Keratinocyte (primary cell): Measurements from ENCODE around the gene RAB8A. TPM values are rescaled to one million over a fixed set of nuclear protein-coding genes. Genes with fewer than 3 reads are reported as not detected.

Source experiments
- DNase-seq: peaks from one replicate; pipeline ENCODE4 v3.0.0-alpha.2; 2011; ENCODE audit warnings: low read depth, missing footprints, low spot score
- FAIRE-seq: peaks from 2 replicates; lab custom pipeline; 2011; peaks lifted over from hg19 to GRCh38; lab: Jason Lieb, UNC
- H2AFZ ChIP-seq: 2 replicates; pipeline ENCODE4 v1.6.0; 2012; ENCODE audit warnings: low read length, control low read depth, inconsistent platforms; ENCODE audit not compliant: control insufficient read depth
- H3K27ac ChIP-seq: 2 replicates; pipeline ENCODE4 v1.5.1; 2011; ENCODE audit warnings: low read length; ENCODE audit not compliant: control insufficient read depth, insufficient read depth
- H3K27me3 ChIP-seq: 3 replicates; pipeline ENCODE4 v1.6.0; 2011; ENCODE audit warnings: low read length; ENCODE audit not compliant: control insufficient read depth, insufficient read depth; ENCODE audit errors: extremely low read depth
- H3K36me3 ChIP-seq, 2 experiments: 2 replicates in 1 of 2; 3 replicates in 1 of 2; pipeline ENCODE4 v1.5.1; 2011; ENCODE audit warnings: low read length in 2 of 2, mild to moderate bottlenecking in 1 of 2; ENCODE audit not compliant: control insufficient read depth in 2 of 2, insufficient read depth in 2 of 2; ENCODE audit errors: extremely low read depth in 1 of 2
- H3K4me1 ChIP-seq: 3 replicates; pipeline ENCODE4 v1.5.1; 2011; ENCODE audit warnings: low read length; ENCODE audit not compliant: control insufficient read depth, insufficient read depth; ENCODE audit errors: extremely low read depth
- H3K4me2 ChIP-seq: 3 replicates; pipeline ENCODE4 v1.6.0; 2011; ENCODE audit warnings: low read depth, low read length; ENCODE audit not compliant: control insufficient read depth, insufficient read depth; ENCODE audit errors: extremely low read depth
- H3K4me3 ChIP-seq, 3 experiments: fragments of 200-600 bp in 1 of 3; sonication (generic) in 1 of 3; 2 replicates in 2 of 3; 3 replicates in 1 of 3; pipeline ENCODE4 v1.5.1; 2011 to 2016; ENCODE audit warnings: low read length in 3 of 3, mild to moderate bottlenecking in 3 of 3, control low read depth in 2 of 3, inconsistent platforms in 1 of 3, low read depth in 1 of 3, mixed read lengths in 1 of 3, mixed run types in 1 of 3, moderate library complexity in 1 of 3; ENCODE audit not compliant: control insufficient read depth in 2 of 3, insufficient read depth in 2 of 3; ENCODE audit errors: extremely low read depth in 1 of 3
- H3K79me2 ChIP-seq: 2 replicates; pipeline ENCODE4 v1.6.0; 2012; ENCODE audit warnings: low read length; ENCODE audit not compliant: control insufficient read depth, insufficient read depth
- H3K9ac ChIP-seq: 3 replicates; pipeline ENCODE4 v1.6.0; 2011; ENCODE audit warnings: low read length; ENCODE audit not compliant: control insufficient read depth, insufficient read depth; ENCODE audit errors: extremely low read depth
- H3K9me1 ChIP-seq: 3 replicates; pipeline ENCODE4 v1.6.0; 2011; ENCODE audit warnings: low read length; ENCODE audit not compliant: control insufficient read depth, insufficient read depth; ENCODE audit errors: extremely low read depth
- H3K9me3 ChIP-seq: 2 replicates; pipeline ENCODE4 v1.5.1; 2012; ENCODE audit warnings: low read depth, low read length; ENCODE audit not compliant: control insufficient read depth
- H4K20me1 ChIP-seq: 3 replicates; pipeline ENCODE4 v1.6.0; 2011; ENCODE audit warnings: low read length; ENCODE audit not compliant: control insufficient read depth, insufficient read depth; ENCODE audit errors: extremely low read depth
- EZH2 ChIP-seq: IDR thresholded peaks from one replicate; pipeline ENCODE4 v1.6.1; 2012; ENCODE audit warnings: inconsistent platforms, mild to moderate bottlenecking, low read length, moderate library complexity
- dilution Hi-C: fragments of 300-500 bp; cut with MboI; formaldehyde crosslinking; loops from one replicate; pipeline ENCODE4 v1.7.0; 2020; ENCODE audit warnings: low sequenced_read_pairs; ENCODE audit not compliant: extremely low pct_ligation_motif_present
- polyA plus RNA-seq, 5 experiments: library from polyadenylated mRNA; depleted of rRNA in 3 of 5; stranded (reverse) in 3 of 5; stranded (forward) in 1 of 5; unstranded in 1 of 5; fragments of >200 nt; gene quantifications; 1 replicate in 1 of 5; 2 replicates in 3 of 5; 3 replicates in 1 of 5; pipeline versions ENCODE4 v1.2.1 to v1.2.3, GENCODE V29; 2011 to 2012; ENCODE audit warnings: missing spikeins in 2 of 5, low read depth in 1 of 5, low replicate concordance in 1 of 5
- TF ChIP-seq, protein P1 (sequence below), 3 experiments: IDR thresholded peaks in 1 of 3; conservative IDR thresholded peaks in 1 of 3; optimal IDR thresholded peaks in 1 of 3; 2 replicates in 2 of 3; 3 replicates in 1 of 3; pipeline versions ENCODE3 to v1.5.1; 2011; ENCODE audit warnings: low read length in 3 of 3, mild to moderate bottlenecking in 3 of 3, moderate library complexity in 2 of 3, control low read depth in 1 of 3, inconsistent platforms in 1 of 3; ENCODE audit not compliant: insufficient read depth in 2 of 3; ENCODE audit errors: extremely low read depth in 1 of 3

The RAB8A gene
- polyA plus RNA-seq, 1 donor (not counting 4 experiments of a cell fraction or from before 2014, with no cell fraction given) = 95.1 TPM

DNA sequence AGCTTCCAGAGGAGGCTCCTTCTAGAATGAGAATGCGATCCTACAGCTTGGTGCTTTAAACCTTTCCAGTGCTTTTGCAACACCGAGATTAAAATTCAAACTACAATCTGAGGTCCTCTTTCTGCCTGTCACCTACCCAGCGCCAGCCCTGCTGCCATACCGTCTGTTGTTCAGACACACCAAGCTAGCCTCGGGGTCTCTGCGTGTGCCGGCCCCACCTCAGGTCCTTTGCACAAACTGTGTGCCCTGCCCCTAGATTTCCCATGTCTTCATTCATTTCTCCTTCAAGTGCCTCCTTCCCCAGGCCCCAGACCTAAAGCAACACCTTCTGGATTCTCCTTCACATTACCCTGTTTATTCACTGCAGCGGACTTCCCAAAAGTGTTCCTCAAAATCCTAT, 42.9 kb downstream of the RAB8A start:
- Histone ChIP-seq H3K36me3 (no peaks in the 10 kb centered on the region), H3K9me1 (no peaks in the 10 kb centered on the region), H3K4me2 (no peak overlapping the region), H3K9ac (no peak overlapping the region), H3K4me3 (no peak overlapping the region), H4K20me1 (no peaks in the 10 kb centered on the region), H3K79me2 (no peaks in the 10 kb centered on the region), H2AFZ (no peak overlapping the region), H3K27ac (no peak overlapping the region), H3K4me1 (no peaks in the 10 kb centered on the region), H3K27me3 (no peaks in the 10 kb centered on the region), H3K9me3 (no peaks in the 10 kb centered on the region)
- no peak for FAIRE-seq
- dilution Hi-C loops = no loop called here
- no peak for DNase-seq
- TF ChIP-seq, protein P1, sequence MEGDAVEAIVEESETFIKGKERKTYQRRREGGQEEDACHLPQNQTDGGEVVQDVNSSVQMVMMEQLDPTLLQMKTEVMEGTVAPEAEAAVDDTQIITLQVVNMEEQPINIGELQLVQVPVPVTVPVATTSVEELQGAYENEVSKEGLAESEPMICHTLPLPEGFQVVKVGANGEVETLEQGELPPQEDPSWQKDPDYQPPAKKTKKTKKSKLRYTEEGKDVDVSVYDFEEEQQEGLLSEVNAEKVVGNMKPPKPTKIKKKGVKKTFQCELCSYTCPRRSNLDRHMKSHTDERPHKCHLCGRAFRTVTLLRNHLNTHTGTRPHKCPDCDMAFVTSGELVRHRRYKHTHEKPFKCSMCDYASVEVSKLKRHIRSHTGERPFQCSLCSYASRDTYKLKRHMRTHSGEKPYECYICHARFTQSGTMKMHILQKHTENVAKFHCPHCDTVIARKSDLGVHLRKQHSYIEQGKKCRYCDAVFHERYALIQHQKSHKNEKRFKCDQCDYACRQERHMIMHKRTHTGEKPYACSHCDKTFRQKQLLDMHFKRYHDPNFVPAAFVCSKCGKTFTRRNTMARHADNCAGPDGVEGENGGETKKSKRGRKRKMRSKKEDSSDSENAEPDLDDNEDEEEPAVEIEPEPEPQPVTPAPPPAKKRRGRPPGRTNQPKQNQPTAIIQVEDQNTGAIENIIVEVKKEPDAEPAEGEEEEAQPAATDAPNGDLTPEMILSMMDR (optimal IDR thresholded peaks at IDR 0.05 in 1 of 3, IDR thresholded peaks at IDR 0.05 in 1 of 3, conservative IDR thresholded peaks at IDR 0.05 in 1 of 3; ENCODE audit: extremely low read depth in 1 of 3, insufficient read depth in 2 of 3, low read length in 3 of 3) = no peak
- no peak for TF ChIP-seq EZH2

DNA sequence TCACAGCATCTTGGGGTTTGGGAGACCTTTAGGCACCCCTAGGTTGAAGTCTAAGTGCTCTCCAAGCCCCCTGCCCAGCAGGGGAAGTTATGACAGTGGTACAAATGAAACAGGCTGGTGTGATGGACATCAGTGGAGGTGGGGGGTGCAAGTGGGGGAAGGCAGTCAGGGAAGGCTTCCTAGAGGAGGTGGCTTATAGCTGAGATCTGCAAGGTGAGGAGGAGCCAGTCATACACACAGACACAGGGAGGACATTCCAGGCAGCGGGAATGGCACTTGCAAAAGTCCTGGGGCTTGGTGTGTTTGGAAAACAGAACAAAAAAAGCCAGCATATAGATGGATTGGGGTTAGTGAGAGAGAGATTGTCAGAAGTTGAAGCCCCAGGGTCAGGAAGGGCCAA, 43.4 kb downstream of the RAB8A start:
- H3K9ac ChIP-seq = no peak overlapping the region
- no peaks in the 10 kb centered on the region for H3K79me2 ChIP-seq
- H3K9me1 ChIP-seq = no peaks in the 10 kb centered on the region
- TF ChIP-seq EZH2 = no peak
- TF ChIP-seq, protein P1 (optimal IDR thresholded peaks at IDR 0.05 in 1 of 3, IDR thresholded peaks at IDR 0.05 in 1 of 3, conservative IDR thresholded peaks at IDR 0.05 in 1 of 3; ENCODE audit: extremely low read depth in 1 of 3, insufficient read depth in 2 of 3, low read length in 3 of 3) = no peak
- no peaks in the 10 kb centered on the region for H3K4me1 ChIP-seq
- no peaks in the 10 kb centered on the region for H4K20me1 ChIP-seq
- H3K27ac ChIP-seq = no peak overlapping the region
- no peak overlapping the region for H3K4me2 ChIP-seq
- no peaks in the 10 kb centered on the region for H3K9me3 ChIP-seq
- FAIRE-seq = no peak
- no peak for DNase-seq
- no peaks in the 10 kb centered on the region for H3K27me3 ChIP-seq
- H2AFZ ChIP-seq = no peak overlapping the region
- no peak overlapping the region for H3K4me3 ChIP-seq
- H3K36me3 ChIP-seq = no peaks in the 10 kb centered on the region
- dilution Hi-C loops = no loop called here
